ENCODE data around the gene DLG2. TPM values are rescaled to one million over a fixed set of nuclear protein-coding genes. Genes with fewer than 3 reads are reported as not detected.

The DLG2 gene
- total RNA-seq, 1 donor from 2014 or later, result 0.17 TPM

GRCh38 chr11:84089072-84090057 lies 1537.8 kb downstream of the DLG2 start:
- no peak for DNase-seq (ENCODE audit: low read depth)
- no peak overlapping the region for H3K4me3 ChIP-seq (ENCODE audit: low read depth, low read length)
- TF ChIP-seq CTCF (conservative IDR thresholded peaks at IDR 0.05; ENCODE audit: low read depth, low read length), result no peak

- no peak overlapping the region for H3K4me3 ChIP-seq (ENCODE audit: low read depth, low read length)
- no peak for DNase-seq (ENCODE audit: low read depth)
- no peak for TF ChIP-seq CTCF (conservative IDR thresholded peaks at IDR 0.05; ENCODE audit: low read depth, low read length)
Measured at GRCh38 chr11:84071851-84072250, 1555.3 kb downstream of the DLG2 start.

GRCh38 chr11:84069048-84069447 lies 1558.1 kb downstream of the DLG2 start:
- no peak for DNase-seq (ENCODE audit: low read depth)
- no peak for TF ChIP-seq CTCF (conservative IDR thresholded peaks at IDR 0.05; ENCODE audit: low read depth, low read length)
- H3K4me3 ChIP-seq (ENCODE audit: low read depth, low read length), result no peak overlapping the region

GRCh38 chr11:84061726-84062125 lies 1565.4 kb downstream of the DLG2 start:
- no peak overlapping the region for H3K4me3 ChIP-seq (ENCODE audit: low read depth, low read length)
- no peak for TF ChIP-seq CTCF (conservative IDR thresholded peaks at IDR 0.05; ENCODE audit: low read depth, low read length)
- no peak for DNase-seq (ENCODE audit: low read depth)

GRCh38 chr11:84056653-84057376 lies 1570.3 kb downstream of the DLG2 start:
- TF ChIP-seq CTCF (conservative IDR thresholded peaks at IDR 0.05; ENCODE audit: low read depth, low read length), result no peak
- no peak overlapping the region for H3K4me3 ChIP-seq (ENCODE audit: low read depth, low read length)
- peak; percentile 31 for DNase-seq (ENCODE audit: low read depth)

- DNase-seq (ENCODE audit: low read depth), result no peak
- no peak for TF ChIP-seq CTCF (conservative IDR thresholded peaks at IDR 0.05; ENCODE audit: low read depth, low read length)
- no peak overlapping the region for H3K4me3 ChIP-seq (ENCODE audit: low read depth, low read length)
Measured at GRCh38 chr11:84045146-84045545, 1582.0 kb downstream of the DLG2 start.

All from epithelial cell of proximal tubule (primary cell).